Right atrium auricular region (tissue), 2 donors: ENCODE results near the gene PDE4D. TPM values are rescaled to one million over a fixed set of nuclear protein-coding genes. Genes with fewer than 3 reads are reported as not detected.

ENCODE experiments used
- DNase-seq: peaks from one replicate; pipeline ENCODE4 v3.0.0-alpha.2; 2019; ENCODE audit warnings: low spot score
- H3K27ac ChIP-seq, 2 donors: fragments of 200-600 bp; sonication (generic); 1 replicate in 1 of 2; 2 replicates in 1 of 2; pipeline ENCODE4 v1.5.1; 2016 to 2019
- H3K27me3 ChIP-seq, 2 donors: fragments of 200-600 bp; sonication (generic); one replicate each; pipeline versions ENCODE4 v1.5.1 to v1.6.0; 2017 to 2019
- H3K36me3 ChIP-seq: fragments of 200-600 bp; sonication (generic); one replicate; pipeline ENCODE4 v1.5.1; 2016
- H3K4me1 ChIP-seq, 2 donors: fragments of 200-600 bp; sonication (generic); one replicate each; pipeline versions ENCODE4 v1.5.1 to v1.6.0; 2017 to 2019
- H3K4me3 ChIP-seq, 2 donors: fragments of 200-600 bp; sonication (generic); 1 replicate in 1 of 2; 2 replicates in 1 of 2; pipeline ENCODE4 v1.5.1; 2017 to 2019; ENCODE audit warnings: mild to moderate bottlenecking in 1 of 2, moderate library complexity in 1 of 2
- H3K9me3 ChIP-seq, 2 donors: fragments of 200-600 bp; sonication (generic); one replicate each; pipeline ENCODE4 v1.5.1; 2019
- CTCF ChIP-seq, 2 donors: fragments of 200-600 bp; sonication (generic); IDR thresholded peaks; one replicate each; pipeline ENCODE4 v1.5.1; 2019; ENCODE audit warnings: antibody characterized with exemption in 2 of 2
- total RNA-seq, 2 donors: library from RNA; depleted of rRNA; stranded (reverse); fragments of >200 nt; gene quantifications; one replicate each; pipeline ENCODE4 v1.1.0, GENCODE V29; 2016

Gene PDE4D
- total RNA-seq, 2 donors from 2014 or later = 43.3 to 44.0 TPM

- Histone ChIP-seq H3K4me3 (no peak overlapping the region), H3K4me1 (no peaks in the 10 kb centered on the region), H3K27me3 (no peaks in the 10 kb centered on the region), H3K9me3 (no peaks in the 10 kb centered on the region), H3K36me3 (no peaks in the 10 kb centered on the region), H3K27ac (no peak overlapping the region)
- no peak for TF ChIP-seq CTCF (IDR thresholded peaks at IDR 0.05)
- no peak for DNase-seq
These were observed 199.8 kb downstream of the PDE4D start for GRCh38 chr5:59693492-59694309.

DNA sequence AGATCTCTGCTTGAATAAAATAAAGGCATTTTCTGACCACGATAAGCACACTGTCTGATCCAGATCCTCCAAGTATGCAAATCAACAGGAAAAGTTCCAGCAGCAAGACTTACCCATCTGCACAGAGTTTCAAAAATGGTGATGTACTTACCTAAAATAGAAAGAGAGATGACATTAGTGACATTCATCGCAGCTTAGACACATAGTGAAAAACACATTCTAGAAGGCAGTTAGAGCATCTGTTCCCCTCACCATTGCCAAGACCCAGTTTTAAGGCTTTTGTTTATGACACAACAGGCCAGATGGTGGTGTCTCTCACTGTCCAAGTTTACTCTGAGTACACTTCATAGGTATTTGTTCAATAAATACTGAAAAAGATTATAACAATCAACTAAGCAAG lies 207.7 kb downstream of the PDE4D start:
- no peak for TF ChIP-seq CTCF (IDR thresholded peaks at IDR 0.05)
- Histone ChIP-seq H3K4me3 (no peak overlapping the region), H3K27me3 (no peaks in the 10 kb centered on the region), H3K9me3 (no peaks in the 10 kb centered on the region), H3K36me3 (no peaks in the 10 kb centered on the region), H3K4me1 (no peaks in the 10 kb centered on the region), H3K27ac (no peak overlapping the region)
- no peak for DNase-seq

GRCh38 chr5:59685191-59685530 lies 208.4 kb downstream of the PDE4D start:
- Histone ChIP-seq H3K36me3 (no peaks in the 10 kb centered on the region), H3K27ac (no peak overlapping the region), H3K4me1 (no peaks in the 10 kb centered on the region), H3K27me3 (no peaks in the 10 kb centered on the region), H3K4me3 (no peak overlapping the region), H3K9me3 (no peaks in the 10 kb centered on the region)
- no peak for TF ChIP-seq CTCF (IDR thresholded peaks at IDR 0.05)
- no peak for DNase-seq

- Histone ChIP-seq H3K27me3 (no peaks in the 10 kb centered on the region), H3K9me3 (no peaks in the 10 kb centered on the region), H3K4me3 (no peak overlapping the region), H3K27ac (no peak overlapping the region), H3K36me3 (no peaks in the 10 kb centered on the region), H3K4me1 (no peaks in the 10 kb centered on the region)
- TF ChIP-seq CTCF (IDR thresholded peaks at IDR 0.05) = no peak
- no peak for DNase-seq
These were observed 208.9 kb downstream of the PDE4D start for GRCh38 chr5:59684388-59685190.

DNA sequence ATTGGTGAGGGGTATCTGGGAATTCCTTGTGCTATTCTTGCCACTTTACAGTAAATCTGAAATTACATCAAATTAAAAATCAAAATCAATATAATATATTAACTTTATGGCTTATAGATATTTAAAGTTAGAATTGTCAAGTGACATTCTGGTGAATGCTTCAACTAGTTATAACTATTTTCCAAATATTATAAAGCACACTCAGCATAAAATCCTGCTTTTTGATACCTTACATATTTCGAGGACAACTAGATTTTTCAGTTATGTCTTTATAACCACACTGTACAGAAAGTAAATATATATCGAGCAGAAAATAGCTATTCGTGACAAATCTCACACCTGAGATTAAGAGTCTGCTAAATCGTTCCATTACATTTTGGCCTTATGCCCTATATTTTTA lies 210.2 kb downstream of the PDE4D start:
- TF ChIP-seq CTCF (IDR thresholded peaks at IDR 0.05) = no peak
- no peak for DNase-seq

More for the DNA sequence above, 210.2 kb downstream of the PDE4D start:
- H3K27me3 ChIP-seq = no peaks in the 10 kb centered on the region
- H3K4me1 ChIP-seq = no peaks in the 10 kb centered on the region
- H3K9me3 ChIP-seq = no peaks in the 10 kb centered on the region
- H3K36me3 ChIP-seq = no peaks in the 10 kb centered on the region
- H3K27ac ChIP-seq = no peak overlapping the region
- no peak overlapping the region for H3K4me3 ChIP-seq
